ENCODE data around the gene NOP14.
"Not testable (repeated sequence)": the region's sequence is repeated elsewhere in the genome, so short reads cannot be mapped to it uniquely, and the experiment has no call there.

Gene NOP14

GRCh38 chr4:2961811-2962441 is 1.3 kb downstream of the NOP14 start:
- DNase-seq (ENCODE audit: low read depth in 1 of 2, low spot score in 1 of 2) = peak in 1 of 2 donors; percentile 48

GRCh38 chr4:2961421-2961810 is 1.8 kb downstream of the NOP14 start:
- no peak for DNase-seq (ENCODE audit: low read depth in 1 of 2, low spot score in 1 of 2)

- not testable (repeated sequence) for DNase-seq (ENCODE audit: low read depth in 1 of 2, low spot score in 1 of 2)
Observed at GRCh38 chr4:2960450-2960849, 2.8 kb downstream of the NOP14 start.

- no peak for DNase-seq (ENCODE audit: low read depth in 1 of 2, low spot score in 1 of 2)
Observed at GRCh38 chr4:2958446-2958845, 4.8 kb downstream of the NOP14 start.

- DNase-seq (ENCODE audit: low read depth in 1 of 2, low spot score in 1 of 2) = not testable (repeated sequence)
Observed at GRCh38 chr4:2955186-2956044, 7.8 kb downstream of the NOP14 start.

GRCh38 chr4:2954358-2955185 is 8.6 kb downstream of the NOP14 start:
- DNase-seq (ENCODE audit: low read depth in 1 of 2, low spot score in 1 of 2) = peak; percentile 61 to 68

- no peak for DNase-seq (ENCODE audit: low read depth in 1 of 2, low spot score in 1 of 2)
Observed at GRCh38 chr4:2953496-2953895, 9.7 kb downstream of the NOP14 start.

GRCh38 chr4:2950221-2950989 is 12.8 kb downstream of the NOP14 start:
- DNase-seq (ENCODE audit: low read depth in 1 of 2, low spot score in 1 of 2) = no peak

GRCh38 chr4:2949782-2950125 is 13.5 kb downstream of the NOP14 start:
- DNase-seq (ENCODE audit: low read depth in 1 of 2, low spot score in 1 of 2) = no peak

GRCh38 chr4:2948895-2949781 is 14.1 kb downstream of the NOP14 start:
- no peak for DNase-seq (ENCODE audit: low read depth in 1 of 2, low spot score in 1 of 2)

GRCh38 chr4:2947926-2948325 is 15.3 kb downstream of the NOP14 start:
- no peak for DNase-seq (ENCODE audit: low read depth in 1 of 2, low spot score in 1 of 2)

- no peak for DNase-seq (ENCODE audit: low read depth in 1 of 2, low spot score in 1 of 2)
Observed at GRCh38 chr4:2946812-2947600, 16.2 kb downstream of the NOP14 start.

GRCh38 chr4:2945619-2946604 is 17.3 kb downstream of the NOP14 start:
- not testable (repeated sequence) for DNase-seq (ENCODE audit: low read depth in 1 of 2, low spot score in 1 of 2)

GRCh38 chr4:2944586-2945526 is 18.4 kb downstream of the NOP14 start:
- DNase-seq (ENCODE audit: low read depth in 1 of 2, low spot score in 1 of 2) = no peak

GRCh38 chr4:2944091-2944482 is 19.1 kb downstream of the NOP14 start:
- DNase-seq (ENCODE audit: low read depth in 1 of 2, low spot score in 1 of 2) = no peak

GRCh38 chr4:2943364-2944090 is 19.7 kb downstream of the NOP14 start:
- no peak for DNase-seq (ENCODE audit: low read depth in 1 of 2, low spot score in 1 of 2)
